ENCODE data around the gene HLA-DOB. TPM values are rescaled to one million over a fixed set of nuclear protein-coding genes. Genes with fewer than 3 reads are reported as not detected.
A peak's percentile ranks its signal among the peaks of the same experiment; 100 is the strongest.

Gene HLA-DOB
- total RNA-seq, 1 experiment from 2014 or later = 0.64 TPM

- TF ChIP-seq EGR1 (IDR thresholded peaks at IDR 0.05; ENCODE audit: low read depth) (no peak), ATF3 (IDR thresholded peaks at IDR 0.05) (no peak), POLR2A (IDR thresholded peaks at IDR 0.05; ENCODE audit: borderline replicate concordance, extremely low read depth, insufficient read depth, insufficient read length) (no peak), ELF1 (IDR thresholded peaks at IDR 0.05; ENCODE audit: borderline replicate concordance, low read depth) (no peak), ZFX (IDR thresholded peaks at IDR 0.05) (no peak), TCF7L2 (IDR thresholded peaks at IDR 0.05; ENCODE audit: borderline replicate concordance, extremely low read depth, insufficient read depth, insufficient read length) (no peak), FOSL1 (IDR thresholded peaks at IDR 0.05; ENCODE audit: low read depth) (no peak), CBX3 (IDR thresholded peaks at IDR 0.05; ENCODE audit: low read depth) (no peak), REST (IDR thresholded peaks at IDR 0.05; ENCODE audit: low read depth) (no peak), SP1 (IDR thresholded peaks at IDR 0.05; ENCODE audit: low read depth) (0 out of 2 replicates have a peak, but pooled peaks have one; percentile 36), JUND (IDR thresholded peaks at IDR 0.05) (no peak), SIN3A (IDR thresholded peaks at IDR 0.05; ENCODE audit: low read depth) (no peak), EZH2 (IDR thresholded peaks at IDR 0.05) (no peak)
Measured at GRCh38 chr6:32843979-32844838, 27.4 kb upstream of the HLA-DOB start, which contains the start of gene PSMB8 (continued).
